ENCODE results near the gene GRAMD1A. TPM values are rescaled to one million over a fixed set of nuclear protein-coding genes. Genes with fewer than 3 reads are reported as not detected.
A peak's percentile ranks its signal among the peaks of the same experiment; 100 is the strongest.
"Not testable (repeated sequence)": the region's sequence is repeated elsewhere in the genome, so short reads cannot be mapped to it uniquely, and the experiment has no call there.

The GRAMD1A gene
- total RNA-seq, 1 experiment from 2014 or later: 45.2 TPM

DNA sequence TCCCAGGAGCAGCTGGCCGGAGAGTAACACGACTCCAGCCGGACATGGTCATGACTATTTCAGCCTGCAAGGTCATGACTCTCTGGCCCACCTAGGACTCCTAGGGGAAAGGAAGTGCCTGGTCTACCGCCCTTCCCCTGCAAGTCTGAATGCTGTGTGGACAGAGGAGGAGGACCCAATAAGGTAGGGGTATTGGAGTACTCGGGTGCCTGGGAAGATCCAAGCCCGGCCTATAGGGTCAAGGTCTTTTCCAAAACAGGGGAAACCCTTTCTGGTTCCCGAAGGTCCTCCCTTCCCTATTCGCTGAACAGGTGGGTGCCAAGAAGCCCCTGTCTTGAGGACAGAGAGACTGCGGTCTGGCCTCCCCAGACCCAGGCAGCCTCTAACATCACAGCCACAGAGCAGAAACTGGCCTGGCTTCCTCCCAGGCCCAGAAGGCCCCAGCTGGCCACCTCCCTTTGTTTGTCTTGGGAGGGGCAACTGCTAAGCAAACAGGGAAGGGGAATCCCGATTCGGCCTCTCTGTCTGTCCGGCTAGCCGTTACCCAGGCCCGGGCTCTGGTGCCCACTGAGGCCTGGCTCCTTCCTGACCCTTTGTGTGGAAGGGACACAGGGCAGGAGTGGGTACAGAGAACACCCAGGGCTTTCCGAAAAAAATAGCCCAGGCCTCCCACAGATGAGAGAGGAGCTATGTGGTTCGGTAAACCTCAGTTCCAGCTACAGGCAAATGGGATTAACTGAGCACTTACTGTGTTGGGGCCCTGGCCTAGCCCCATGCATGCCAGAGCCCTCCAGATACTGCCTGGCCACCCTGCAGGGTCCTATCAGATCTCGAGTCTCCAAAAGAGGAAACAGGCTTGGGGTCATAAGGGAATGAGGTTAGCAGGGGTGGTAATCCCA, 5.2 kb upstream of the GRAMD1A start:
- no peak for DNase-seq
- no peaks in the 10 kb centered on the region for H4K20me1 ChIP-seq (ENCODE audit: insufficient read depth, low read depth, low read length)
- peaks cover 3% of the 10 kb centered on the region for H3K79me2 ChIP-seq (ENCODE audit: low read length)
- no peak overlapping the region for H3K4me3 ChIP-seq (ENCODE audit: low read length)
- H3K4me1 ChIP-seq (ENCODE audit: low read length): peaks cover 9% of the 10 kb centered on the region
- H3K9me3 ChIP-seq (ENCODE audit: low read length): no peaks in the 10 kb centered on the region
- no peaks in the 10 kb centered on the region for H3K36me3 ChIP-seq (ENCODE audit: insufficient read depth, low read length)
- H2AFZ ChIP-seq (ENCODE audit: low read length): no peak overlapping the region
- H3K27ac ChIP-seq (ENCODE audit: low read length): no peak overlapping the region
- no peaks in the 10 kb centered on the region for H3K27me3 ChIP-seq (ENCODE audit: low read length)
- H3K4me2 ChIP-seq (ENCODE audit: low read depth, low read length, poor library complexity, severe bottlenecking): no peak overlapping the region
- no peaks in the 10 kb centered on the region for H3K9me2 ChIP-seq (replicated peaks; ENCODE audit: insufficient read depth, low read length)
- H3K9ac ChIP-seq (ENCODE audit: low read length): no peak overlapping the region

GRCh38 chr19:34995551-34995950, 4.6 kb upstream of the GRAMD1A start:
- Histone ChIP-seq H3K9me2 (replicated peaks; ENCODE audit: insufficient read depth, low read length) (no peaks in the 10 kb centered on the region), H4K20me1 (ENCODE audit: insufficient read depth, low read depth, low read length) (no peaks in the 10 kb centered on the region), H3K4me3 (ENCODE audit: low read length) (no peak overlapping the region), H3K79me2 (ENCODE audit: low read length) (peaks cover 7% of the 10 kb centered on the region), H3K4me1 (ENCODE audit: low read length) (peaks cover 10% of the 10 kb centered on the region), H3K27ac (ENCODE audit: low read length) (no peak overlapping the region), H3K9ac (ENCODE audit: low read length) (no peak overlapping the region), H3K27me3 (ENCODE audit: low read length) (no peaks in the 10 kb centered on the region), H3K36me3 (ENCODE audit: insufficient read depth, low read length) (no peaks in the 10 kb centered on the region), H3K9me3 (ENCODE audit: low read length) (no peaks in the 10 kb centered on the region), H3K4me2 (ENCODE audit: low read depth, low read length, poor library complexity, severe bottlenecking) (no peak overlapping the region), H2AFZ (ENCODE audit: low read length) (no peak overlapping the region)
- DNase-seq: no peak

- no peak overlapping the region for H3K4me2 ChIP-seq (ENCODE audit: low read depth, low read length, poor library complexity, severe bottlenecking)
- no peaks in the 10 kb centered on the region for H3K36me3 ChIP-seq (ENCODE audit: insufficient read depth, low read length)
- H3K9me3 ChIP-seq (ENCODE audit: low read length): no peaks in the 10 kb centered on the region
- no peak overlapping the region for H3K9ac ChIP-seq (ENCODE audit: low read length)
- H3K4me1 ChIP-seq (ENCODE audit: low read length): peaks cover 20% of the 10 kb centered on the region
- H3K79me2 ChIP-seq (ENCODE audit: low read length): peaks cover 23% of the 10 kb centered on the region
- H3K9me2 ChIP-seq (replicated peaks; ENCODE audit: insufficient read depth, low read length): no peaks in the 10 kb centered on the region
- no peak overlapping the region; the same call in 1 of the 2 replicates for H2AFZ ChIP-seq (ENCODE audit: low read length)
- peaks cover 4% of the 10 kb centered on the region; the same call in 1 of the 2 replicates for H4K20me1 ChIP-seq (ENCODE audit: insufficient read depth, low read depth, low read length)
- DNase-seq: no peak
- no peaks in the 10 kb centered on the region for H3K27me3 ChIP-seq (ENCODE audit: low read length)
- no peak overlapping the region for H3K4me3 ChIP-seq (ENCODE audit: low read length)
- no peak overlapping the region for H3K27ac ChIP-seq (ENCODE audit: low read length)
Measured at GRCh38 chr19:34997071-34997617, 3.0 kb upstream of the GRAMD1A start.

- not testable (repeated sequence) for H3K4me2 ChIP-seq (ENCODE audit: low read depth, low read length, poor library complexity, severe bottlenecking); H3K9me3 ChIP-seq (ENCODE audit: low read length); H3K4me3 ChIP-seq (ENCODE audit: low read length); H2AFZ ChIP-seq (ENCODE audit: low read length); H3K9ac ChIP-seq (ENCODE audit: low read length); H3K9me2 ChIP-seq (replicated peaks; ENCODE audit: insufficient read depth, low read length); DNase-seq; H3K36me3 ChIP-seq (ENCODE audit: insufficient read depth, low read length); H3K27ac ChIP-seq (ENCODE audit: low read length); H3K27me3 ChIP-seq (ENCODE audit: low read length)
- H3K79me2 ChIP-seq (ENCODE audit: low read length): peaks cover 33% of the 10 kb centered on the region
- peaks cover 13% of the 10 kb centered on the region; the same call in 1 of the 2 replicates for H4K20me1 ChIP-seq (ENCODE audit: insufficient read depth, low read depth, low read length)
- peaks cover 31% of the 10 kb centered on the region for H3K4me1 ChIP-seq (ENCODE audit: low read length)
Measured at GRCh38 chr19:34998224-34998623, 1.9 kb upstream of the GRAMD1A start.

DNA sequence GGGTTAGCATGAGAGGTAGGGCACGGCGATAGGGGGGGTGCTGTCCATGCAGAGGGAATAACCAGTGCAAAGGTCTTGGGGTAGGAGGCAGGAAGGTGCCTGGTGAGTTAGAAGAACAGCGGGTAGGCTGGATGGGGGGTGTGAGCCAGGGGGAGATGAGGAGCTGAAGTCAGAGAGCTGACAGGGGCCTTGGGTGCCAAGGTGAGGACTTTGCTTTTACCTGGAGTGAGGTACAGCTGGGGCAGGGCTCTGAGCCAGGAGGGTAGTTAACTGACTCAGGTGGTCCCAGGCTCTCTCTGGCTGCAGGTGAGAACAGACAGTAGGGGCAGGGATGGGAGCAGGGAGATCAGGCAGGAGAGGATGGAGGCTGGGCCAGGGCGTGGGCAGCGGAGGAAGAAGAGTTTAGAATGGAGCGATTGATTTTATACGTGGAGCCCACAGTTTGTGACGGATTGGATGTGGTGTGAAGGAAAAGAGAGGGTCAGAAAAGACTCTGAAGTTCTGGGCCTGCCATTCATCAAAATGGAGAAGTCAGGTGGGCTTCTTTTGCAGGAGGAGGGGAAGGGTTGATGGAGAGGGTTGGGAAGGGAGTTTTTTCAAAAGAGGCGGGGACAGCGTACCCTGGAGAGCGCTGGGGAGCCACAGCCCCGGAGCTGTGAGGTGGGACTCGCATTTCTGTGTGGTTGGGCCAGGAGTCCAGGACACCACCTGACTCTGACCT, 1.2 kb upstream of the GRAMD1A start:
- Histone ChIP-seq H3K4me3 (ENCODE audit: low read length) (peak overlapping the region; percentile 71), H3K9me3 (ENCODE audit: low read length) (no peaks in the 10 kb centered on the region), H3K9me2 (replicated peaks; ENCODE audit: insufficient read depth, low read length) (no peaks in the 10 kb centered on the region), H3K27ac (ENCODE audit: low read length) (no peak overlapping the region), H3K9ac (ENCODE audit: low read length) (peak overlapping the region; percentile 99; the same call in 1 of the 2 replicates), H3K79me2 (ENCODE audit: low read length) (peaks cover 40% of the 10 kb centered on the region), H3K4me1 (ENCODE audit: low read length) (peaks cover 36% of the 10 kb centered on the region), H3K27me3 (ENCODE audit: low read length) (no peaks in the 10 kb centered on the region), H2AFZ (ENCODE audit: low read length) (peak overlapping the region; percentile 77; the same call in 1 of the 2 replicates), H3K36me3 (ENCODE audit: insufficient read depth, low read length) (peaks cover under 1% of the 10 kb centered on the region; the same call in 1 of the 2 replicates), H4K20me1 (ENCODE audit: insufficient read depth, low read depth, low read length) (peaks cover 17% of the 10 kb centered on the region; the same call in 1 of the 2 replicates), H3K4me2 (ENCODE audit: low read depth, low read length, poor library complexity, severe bottlenecking) (peak overlapping the region; percentile 69)
- DNase-seq: no peak

DNA sequence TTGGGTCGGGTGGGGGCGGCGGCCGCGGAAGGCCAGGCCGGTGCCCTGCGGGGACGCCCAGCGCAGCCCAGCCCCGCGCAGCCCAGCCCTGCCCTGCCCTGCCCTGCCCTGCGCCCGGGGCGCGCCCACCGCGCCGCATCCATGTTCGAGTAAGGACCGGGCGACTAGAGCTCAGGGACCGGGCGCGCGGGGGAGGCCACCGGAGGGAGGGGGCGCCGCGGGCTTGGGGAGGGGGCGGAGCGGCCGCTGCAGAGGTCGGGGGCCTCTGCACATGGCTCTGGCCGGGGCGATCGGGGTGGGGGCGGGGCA, 169 bp downstream of the GRAMD1A start:
- H2AFZ ChIP-seq (ENCODE audit: low read length): no peak overlapping the region
- H3K36me3 ChIP-seq (ENCODE audit: insufficient read depth, low read length): peaks cover 7% of the 10 kb centered on the region; the same call in 1 of the 2 replicates
- H3K27ac ChIP-seq (ENCODE audit: low read length): peak overlapping the region; percentile 82
- H4K20me1 ChIP-seq (ENCODE audit: insufficient read depth, low read depth, low read length): peaks cover 29% of the 10 kb centered on the region
- H3K4me2 ChIP-seq (ENCODE audit: low read depth, low read length, poor library complexity, severe bottlenecking): peak overlapping the region; percentile 69
- H3K9me2 ChIP-seq (replicated peaks; ENCODE audit: insufficient read depth, low read length): no peaks in the 10 kb centered on the region
- H3K4me1 ChIP-seq (ENCODE audit: low read length): peaks cover 36% of the 10 kb centered on the region
- H3K9me3 ChIP-seq (ENCODE audit: low read length): no peaks in the 10 kb centered on the region
- no peaks in the 10 kb centered on the region for H3K27me3 ChIP-seq (ENCODE audit: low read length)
- peak overlapping the region; percentile 71 for H3K4me3 ChIP-seq (ENCODE audit: low read length)
- peaks cover 52% of the 10 kb centered on the region for H3K79me2 ChIP-seq (ENCODE audit: low read length)
- peak overlapping the region; percentile 99 for H3K9ac ChIP-seq (ENCODE audit: low read length)
- no peak for DNase-seq

- H3K9me3 ChIP-seq (ENCODE audit: low read length): no peaks in the 10 kb centered on the region
- no peaks in the 10 kb centered on the region for H3K9me2 ChIP-seq (replicated peaks; ENCODE audit: insufficient read depth, low read length)
- H3K4me3 ChIP-seq (ENCODE audit: low read length): peak overlapping the region; percentile 71
- H3K79me2 ChIP-seq (ENCODE audit: low read length): peaks cover 58% of the 10 kb centered on the region
- H2AFZ ChIP-seq (ENCODE audit: low read length): no peak overlapping the region
- peak; percentile 85 for DNase-seq
- H3K36me3 ChIP-seq (ENCODE audit: insufficient read depth, low read length): peaks cover 7% of the 10 kb centered on the region; the same call in 1 of the 2 replicates
- peak overlapping the region; percentile 69 for H3K4me2 ChIP-seq (ENCODE audit: low read depth, low read length, poor library complexity, severe bottlenecking)
- H3K27ac ChIP-seq (ENCODE audit: low read length): peak overlapping the region; percentile 82
- no peaks in the 10 kb centered on the region for H3K27me3 ChIP-seq (ENCODE audit: low read length)
- peaks cover 35% of the 10 kb centered on the region for H4K20me1 ChIP-seq (ENCODE audit: insufficient read depth, low read depth, low read length)
- peaks cover 36% of the 10 kb centered on the region for H3K4me1 ChIP-seq (ENCODE audit: low read length)
- peak overlapping the region; percentile 99 for H3K9ac ChIP-seq (ENCODE audit: low read length)
Measured at GRCh38 chr19:35000647-35001501, 751 bp downstream of the GRAMD1A start.
